Thyroid gland (tissue), 4 donors: ENCODE data around the gene TEX35. TPM values are rescaled to one million over a fixed set of nuclear protein-coding genes. Genes with fewer than 3 reads are reported as not detected.

Experiments
- DNase-seq, 2 donors: peaks; one replicate each; pipeline ENCODE4 v3.0.0-alpha.2; 2019
- H3K27ac ChIP-seq, 3 donors: fragments of 200-600 bp; sonication (generic); 1 replicate in 2 of 3; 2 replicates in 1 of 3; pipeline ENCODE4 v1.5.1; 2016 to 2019; ENCODE audit warnings: mild to moderate bottlenecking in 1 of 3, moderate library complexity in 1 of 3
- H3K27me3 ChIP-seq: fragments of 200-600 bp; sonication (generic); one replicate; pipeline ENCODE4 v1.5.1; 2019
- H3K36me3 ChIP-seq, 2 donors: fragments of 200-600 bp; sonication (generic); one replicate each; pipeline ENCODE4 v1.5.1; 2016 to 2019
- H3K4me1 ChIP-seq, 2 donors: fragments of 200-600 bp; sonication (generic); one replicate each; pipeline ENCODE4 v1.5.1; 2017 to 2019
- H3K4me3 ChIP-seq, 3 donors: fragments of 200-600 bp; sonication (generic); replicated peaks in 1 of 3; 1 replicate in 2 of 3; 2 replicates in 1 of 3; pipeline ENCODE4 v1.5.1; 2016; ENCODE audit warnings: mild to moderate bottlenecking in 1 of 3
- H3K9me3 ChIP-seq: fragments of 200-600 bp; sonication (generic); one replicate; pipeline ENCODE4 v1.5.1; 2017
- CTCF ChIP-seq, 6 experiments: fragments of 200-600 bp in 3 of 6; fragments of 450-650 bp in 3 of 6; sonication (generic) in 3 of 6; IDR thresholded peaks; one replicate each; pipeline ENCODE4 v1.5.1; 2016 to 2019; ENCODE audit warnings: antibody characterized with exemption in 6 of 6, mild to moderate bottlenecking in 2 of 6, inconsistent platforms in 1 of 6, moderate library complexity in 1 of 6
- POLR2A ChIP-seq, 2 donors: fragments of 450-650 bp; IDR thresholded peaks; one replicate each; pipeline ENCODE4 v1.6.1; 2017; ENCODE audit warnings: antibody characterized with exemption in 2 of 2, mild to moderate bottlenecking in 2 of 2, moderate library complexity in 1 of 2
- WGBS, 2 donors: methylation state at CpG; one replicate each; pipeline ENCODE4 v1.1.5; 2017; 5-methylcytosine and 5-hydroxymethylcytosine counted together
- intact Hi-C: fragments of 100-400 bp; cut with DNase I; formaldehyde crosslinking; loops from one replicate; pipeline ENCODE4 v1.15.1; 2023
- total RNA-seq, 4 donors: library from RNA; depleted of rRNA; stranded (reverse); fragments of >200 nt; gene quantifications; one replicate each; pipeline ENCODE4 v1.2.3, GENCODE V29; 2016

TEX35 gene
- total RNA-seq, 4 donors from 2014 or later: not detected

GRCh38 chr1:178533121-178533946, 20.4 kb downstream of the TEX35 start:
- no peaks in the 10 kb centered on the region for H3K9me3 ChIP-seq
- H3K27me3 ChIP-seq: no peaks in the 10 kb centered on the region
- no peak for TF ChIP-seq CTCF (IDR thresholded peaks at IDR 0.05)
- TF ChIP-seq POLR2A (IDR thresholded peaks at IDR 0.05): no peak
- intact Hi-C loops: no loop called here
- no peak for DNase-seq
- H3K27ac ChIP-seq: no peak overlapping the region
- H3K36me3 ChIP-seq: no peaks in the 10 kb centered on the region
- no peak overlapping the region for H3K4me3 ChIP-seq
- 85% methylated on average over 9 of the region's 9 CpGs for WGBS, 2 donors
- H3K4me1 ChIP-seq: peaks cover 0 to 4% of the 10 kb centered on the region in 2 donors

- no peaks in the 10 kb centered on the region for H3K27me3 ChIP-seq
- H3K4me3 ChIP-seq: no peak overlapping the region
- peaks cover 0 to 4% of the 10 kb centered on the region in 2 donors for H3K4me1 ChIP-seq
- intact Hi-C loops: no loop called here
- no peaks in the 10 kb centered on the region for H3K9me3 ChIP-seq
- H3K36me3 ChIP-seq: no peaks in the 10 kb centered on the region
- TF ChIP-seq POLR2A (IDR thresholded peaks at IDR 0.05): no peak
- 90 to 97% methylated on average over 5 to 9 of the region's 9 CpGs for whole genome bisulfite sequencing, 2 donors
- no peak for DNase-seq
- H3K27ac ChIP-seq: no peak overlapping the region
These were observed 21.4 kb downstream of the TEX35 start for GRCh38 chr1:178534137-178534868.

GRCh38 chr1:178536329-178536728, 23.4 kb downstream of the TEX35 start:
- Histone ChIP-seq H3K9me3 (no peaks in the 10 kb centered on the region), H3K27me3 (no peaks in the 10 kb centered on the region), H3K4me1 (peaks cover 0 to 4% of the 10 kb centered on the region in 2 donors), H3K4me3 (no peak overlapping the region), H3K27ac (no peak overlapping the region), H3K36me3 (no peaks in the 10 kb centered on the region)
- intact Hi-C loops: no loop called here
- TF ChIP-seq CTCF (IDR thresholded peaks at IDR 0.05) (no peak), POLR2A (IDR thresholded peaks at IDR 0.05) (no peak)
- no peak for DNase-seq
- WGBS, 2 donors: 93% methylated on average over 5 of the region's 5 CpGs

GRCh38 chr1:178536844-178537371, 24.0 kb downstream of the TEX35 start:
- Histone ChIP-seq H3K27me3 (no peaks in the 10 kb centered on the region), H3K9me3 (no peaks in the 10 kb centered on the region), H3K27ac (no peak overlapping the region), H3K4me1 (peaks cover 2 to 5% of the 10 kb centered on the region in 2 donors), H3K36me3 (no peaks in the 10 kb centered on the region), H3K4me3 (no peak overlapping the region)
- 58 to 77% methylated on average over 7 of the region's 7 CpGs for WGBS, 2 donors
- intact Hi-C loops: no loop called here
- TF ChIP-seq POLR2A (IDR thresholded peaks at IDR 0.05) (no peak), CTCF (IDR thresholded peaks at IDR 0.05) (no peak)
- no peak for DNase-seq

- intact Hi-C loops: no loop called here
- Histone ChIP-seq H3K4me1 (peaks cover 0 to 7% of the 10 kb centered on the region in 2 donors), H3K27ac (no peak overlapping the region)
These were observed 24.6 kb downstream of the TEX35 start for GRCh38 chr1:178537382-178538090.

More at GRCh38 chr1:178537382-178538090, 24.6 kb downstream of the TEX35 start:
- Histone ChIP-seq H3K9me3 (no peaks in the 10 kb centered on the region), H3K27me3 (no peaks in the 10 kb centered on the region), H3K4me3 (no peak overlapping the region), H3K36me3 (no peaks in the 10 kb centered on the region)
- no peak for TF ChIP-seq POLR2A (IDR thresholded peaks at IDR 0.05)
- no peak for TF ChIP-seq CTCF (IDR thresholded peaks at IDR 0.05)
- 78 to 82% methylated on average over 20 of the region's 20 CpGs for WGBS, 2 donors
- no peak for DNase-seq
